Measurements from ENCODE around the gene SAV1. TPM values are rescaled to one million over a fixed set of nuclear protein-coding genes. Genes with fewer than 3 reads are reported as not detected.

The SAV1 gene
- total and polyA plus RNA-seq, 5 experiments from 2014 or later, result 5.7 to 11.0 (median 7.2) TPM

DNA sequence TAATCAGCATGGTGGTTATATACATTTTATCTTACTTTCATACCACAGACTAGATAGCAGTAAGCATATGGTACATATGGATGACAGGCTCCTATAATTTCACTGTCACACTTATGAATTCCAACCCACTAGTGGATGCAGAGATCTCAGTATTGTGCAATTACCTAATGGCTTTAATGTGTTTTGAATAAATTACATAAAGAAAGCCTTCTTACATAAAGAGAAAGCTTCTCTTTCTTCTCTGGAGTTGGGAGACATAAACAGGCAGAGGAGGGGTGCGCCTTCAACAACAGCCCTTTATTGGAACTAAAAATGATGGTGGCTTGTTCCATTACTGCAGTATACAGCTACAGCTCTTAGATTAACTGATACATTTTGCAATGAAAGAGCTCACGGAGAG, 52.6 kb downstream of the SAV1 start:
- ATAC-seq (no peak), DNase-seq (no peak)
- peaks cover 3 to 11% (median 4%) of the 10 kb centered on the region in 3 donors for H3K36me3 Mint-ChIP-seq
- no peak overlapping the region for H3K4me3 Mint-ChIP-seq
- POLR2A ChIA-PET, result no interaction called here
- no peak overlapping the region for H3K27ac Mint-ChIP-seq
- H3K4me1 Mint-ChIP-seq, result no peaks in the 10 kb centered on the region
- no peaks in the 10 kb centered on the region for H3K27me3 Mint-ChIP-seq
- peaks cover 0 to 2% (median 0%) of the 10 kb centered on the region in 9 donors for H3K9me3 Mint-ChIP-seq

DNA sequence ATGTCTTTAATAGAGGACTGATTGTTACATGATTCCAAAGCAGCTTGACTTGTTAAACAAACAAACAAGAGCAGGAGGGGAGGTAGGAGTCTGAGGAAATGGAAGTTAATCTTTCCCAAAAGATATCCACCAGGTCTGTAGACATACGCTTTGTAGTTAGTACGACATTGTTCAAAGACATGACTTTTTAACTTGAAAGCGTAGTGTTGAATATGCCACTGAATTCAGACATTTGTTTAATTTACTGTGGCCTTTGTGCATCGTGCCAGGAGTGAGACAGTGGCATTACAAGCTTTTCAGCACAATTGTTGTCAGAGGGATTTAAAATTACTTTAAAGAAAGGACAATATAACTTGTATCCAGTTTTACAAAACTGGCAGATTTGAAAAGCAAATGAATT, 53.0 kb downstream of the SAV1 start:
- peaks cover 3 to 11% (median 4%) of the 10 kb centered on the region in 3 donors for H3K36me3 Mint-ChIP-seq
- POLR2A ChIA-PET, result no interaction called here
- no peaks in the 10 kb centered on the region for H3K4me1 Mint-ChIP-seq
- H3K27ac Mint-ChIP-seq, result no peak overlapping the region
- H3K4me3 Mint-ChIP-seq, result no peak overlapping the region
- no peaks in the 10 kb centered on the region for H3K27me3 Mint-ChIP-seq
- ATAC-seq (no peak), DNase-seq (no peak)
- H3K9me3 Mint-ChIP-seq, result peaks cover 0 to 2% (median 0%) of the 10 kb centered on the region in 9 donors

DNA sequence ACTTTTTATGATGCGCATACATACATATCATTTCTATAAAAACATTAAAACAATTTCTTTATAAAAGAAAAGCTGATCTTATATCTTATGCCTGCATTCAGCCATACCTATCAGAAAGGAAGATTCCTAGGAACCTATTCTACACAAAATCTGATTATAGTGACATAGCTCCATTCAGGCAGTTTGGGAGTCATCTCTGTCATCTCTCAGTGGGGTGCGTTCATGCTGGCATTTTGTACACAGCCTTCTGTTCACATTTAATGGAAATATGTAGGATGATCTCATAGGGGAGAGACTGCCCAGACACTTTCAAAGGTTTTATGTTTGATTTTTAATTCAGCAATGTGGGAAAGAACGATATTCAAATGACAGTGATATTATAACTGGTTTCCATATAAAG, 55.3 kb downstream of the SAV1 start:
- no peak for DNase-seq
- Mint-ChIP-seq H3K27me3 (no peaks in the 10 kb centered on the region), H3K9me3 (peaks cover 0 to 2% (median 0%) of the 10 kb centered on the region in 9 donors), H3K36me3 (peaks cover 3 to 11% (median 4%) of the 10 kb centered on the region in 3 donors), H3K27ac (no peak overlapping the region), H3K4me1 (no peaks in the 10 kb centered on the region), H3K4me3 (no peak overlapping the region)
- POLR2A ChIA-PET, result no interaction called here
- ATAC-seq, result no peak

DNA sequence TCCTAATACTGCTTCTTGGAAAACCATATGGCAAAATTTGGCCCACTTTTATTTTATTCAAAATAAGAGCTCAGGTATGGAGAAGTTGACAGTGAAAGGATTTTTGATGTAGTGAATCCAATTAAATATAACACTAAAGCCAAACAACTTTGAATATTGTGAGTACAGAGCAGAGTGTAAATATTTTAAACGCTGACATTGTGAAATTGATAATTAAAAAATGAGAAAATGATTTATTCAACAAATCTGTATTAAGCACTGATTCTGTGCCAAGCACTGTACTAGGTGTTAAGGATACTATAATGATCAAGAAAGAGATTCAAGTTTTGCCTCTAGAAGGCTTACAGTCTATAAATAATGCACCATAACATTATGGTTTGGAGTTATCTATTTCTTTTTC, 57.6 kb downstream of the SAV1 start:
- Mint-ChIP-seq H3K4me3 (no peak overlapping the region), H3K27me3 (no peaks in the 10 kb centered on the region), H3K9me3 (no peaks in the 10 kb centered on the region), H3K27ac (no peak overlapping the region), H3K4me1 (no peaks in the 10 kb centered on the region), H3K36me3 (peaks cover 0 to 1% (median under 1%) of the 10 kb centered on the region in 3 donors)
- no peak for DNase-seq
- POLR2A ChIA-PET, result no interaction called here
- ATAC-seq, result no peak

DNA sequence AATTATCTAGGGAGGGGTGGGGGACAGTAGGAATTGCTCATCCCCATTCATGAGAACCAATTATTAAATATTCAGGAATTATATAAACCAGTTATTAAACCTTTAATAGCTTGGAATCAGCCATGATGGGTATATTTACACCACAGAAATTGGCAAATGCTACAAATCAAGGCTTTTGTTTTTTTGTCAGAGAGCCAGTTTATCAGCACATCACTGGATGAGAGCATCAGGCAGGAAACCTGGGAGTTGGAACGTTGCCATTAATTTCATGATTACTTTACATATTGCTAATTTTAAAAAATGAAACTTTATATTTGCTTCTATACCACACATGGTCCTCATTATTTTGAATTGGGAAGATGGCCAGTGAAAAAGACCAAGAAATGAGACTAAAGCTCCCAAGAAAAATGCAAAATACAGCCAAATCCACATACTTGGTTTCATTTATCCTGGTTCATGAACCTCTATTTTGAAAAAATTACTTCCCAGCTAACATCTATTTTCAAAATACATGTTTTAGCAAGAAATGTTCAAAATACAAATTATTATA, 59.7 kb downstream of the SAV1 start:
- POLR2A ChIA-PET, result no interaction called here
- no peaks in the 10 kb centered on the region for H3K9me3 Mint-ChIP-seq
- no peaks in the 10 kb centered on the region for H3K36me3 Mint-ChIP-seq
- no peaks in the 10 kb centered on the region for H3K27me3 Mint-ChIP-seq
- no peaks in the 10 kb centered on the region for H3K4me1 Mint-ChIP-seq
- DNase-seq (no peak), ATAC-seq (no peak)
- H3K27ac Mint-ChIP-seq, result no peak overlapping the region
- H3K4me3 Mint-ChIP-seq, result no peak overlapping the region

GRCh38 chr14:50607761-50608160, 60.3 kb downstream of the SAV1 start:
- Mint-ChIP-seq H3K36me3 (no peaks in the 10 kb centered on the region), H3K4me1 (no peaks in the 10 kb centered on the region), H3K27ac (no peak overlapping the region), H3K9me3 (no peaks in the 10 kb centered on the region), H3K27me3 (no peaks in the 10 kb centered on the region), H3K4me3 (no peak overlapping the region)
- DNase-seq (no peak), ATAC-seq (no peak)
- POLR2A ChIA-PET, result no interaction called here

DNA sequence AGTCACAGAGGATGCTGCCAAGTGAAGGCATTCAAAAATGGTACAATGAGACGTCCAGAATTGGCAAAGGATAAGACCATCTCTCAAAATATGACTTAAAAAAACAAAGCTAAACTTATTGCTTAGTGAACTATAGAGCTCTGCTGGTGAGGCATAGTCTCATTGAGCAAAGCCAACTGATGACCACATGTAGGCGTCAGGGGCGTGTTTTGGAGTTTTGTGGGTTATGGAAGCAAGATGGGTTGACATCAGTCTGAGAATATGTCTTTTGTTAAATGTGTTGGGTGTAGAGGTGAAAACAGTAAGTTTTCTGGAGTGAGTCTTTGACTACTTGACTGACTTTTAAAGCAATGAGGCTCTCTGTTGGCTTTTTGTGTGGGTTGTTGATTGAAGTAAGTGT, 60.9 kb downstream of the SAV1 start:
- H3K27ac Mint-ChIP-seq, result no peak overlapping the region
- no peaks in the 10 kb centered on the region for H3K36me3 Mint-ChIP-seq
- ATAC-seq (no peak), DNase-seq (no peak)
- H3K4me3 Mint-ChIP-seq, result no peak overlapping the region
- POLR2A ChIA-PET, result no interaction called here
- H3K9me3 Mint-ChIP-seq, result no peaks in the 10 kb centered on the region
- H3K27me3 Mint-ChIP-seq, result no peaks in the 10 kb centered on the region
- H3K4me1 Mint-ChIP-seq, result no peaks in the 10 kb centered on the region

GRCh38 chr14:50606468-50606867, 61.6 kb downstream of the SAV1 start:
- Mint-ChIP-seq H3K4me3 (no peak overlapping the region), H3K27me3 (no peaks in the 10 kb centered on the region), H3K9me3 (no peaks in the 10 kb centered on the region), H3K27ac (no peak overlapping the region), H3K36me3 (no peaks in the 10 kb centered on the region), H3K4me1 (no peaks in the 10 kb centered on the region)
- POLR2A ChIA-PET, result no interaction called here
- ATAC-seq, result no peak
- no peak for DNase-seq

- no peak overlapping the region for H3K4me3 Mint-ChIP-seq
- H3K36me3 Mint-ChIP-seq, result no peaks in the 10 kb centered on the region
- H3K4me1 Mint-ChIP-seq, result no peaks in the 10 kb centered on the region
- no peaks in the 10 kb centered on the region for H3K9me3 Mint-ChIP-seq
- ATAC-seq, result no peak
- H3K27me3 Mint-ChIP-seq, result no peaks in the 10 kb centered on the region
- H3K27ac Mint-ChIP-seq, result no peak overlapping the region
- POLR2A ChIA-PET, result no interaction called here
- no peak for DNase-seq
Measured at GRCh38 chr14:50605766-50606165, 62.3 kb downstream of the SAV1 start.

GRCh38 chr14:50603565-50603964, 64.5 kb downstream of the SAV1 start:
- ATAC-seq, result no peak
- POLR2A ChIA-PET, result no interaction called here

DNA sequence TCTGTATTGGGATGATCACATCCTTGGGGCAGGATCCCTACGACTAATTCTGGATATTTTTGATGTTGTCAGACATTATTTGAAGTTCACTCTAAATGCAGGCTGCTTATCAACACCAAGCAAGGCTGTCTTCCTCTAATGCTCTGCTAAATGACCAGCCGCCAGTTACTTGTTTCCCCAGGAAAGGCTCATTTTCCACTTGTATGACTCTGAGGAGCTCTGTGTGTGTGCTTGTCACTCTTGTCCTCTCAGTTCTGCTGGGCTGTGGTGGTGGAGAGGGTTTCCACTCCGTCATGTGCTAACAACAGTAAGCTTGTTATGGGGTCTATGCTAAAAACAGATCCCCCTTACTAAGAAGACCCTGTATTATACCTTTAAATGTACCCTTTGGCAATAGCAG, 66.1 kb downstream of the SAV1 start:
- POLR2A ChIA-PET, result no interaction called here
- ATAC-seq (no peak), DNase-seq (no peak)
- Mint-ChIP-seq H3K4me1 (no peaks in the 10 kb centered on the region), H3K9me3 (no peaks in the 10 kb centered on the region), H3K36me3 (no peaks in the 10 kb centered on the region), H3K27me3 (no peaks in the 10 kb centered on the region), H3K27ac (peak overlapping the region in 1 of 10 donors; percentile 55), H3K4me3 (no peak overlapping the region)

More at GRCh38 chr14:50603565-50603964, 64.5 kb downstream of the SAV1 start:
- no peaks in the 10 kb centered on the region for H3K4me1 Mint-ChIP-seq
- H3K27me3 Mint-ChIP-seq, result no peaks in the 10 kb centered on the region
- no peak overlapping the region for H3K27ac Mint-ChIP-seq
- no peaks in the 10 kb centered on the region for H3K9me3 Mint-ChIP-seq
- no peak for DNase-seq
- no peaks in the 10 kb centered on the region for H3K36me3 Mint-ChIP-seq
- no peak overlapping the region for H3K4me3 Mint-ChIP-seq

DNA sequence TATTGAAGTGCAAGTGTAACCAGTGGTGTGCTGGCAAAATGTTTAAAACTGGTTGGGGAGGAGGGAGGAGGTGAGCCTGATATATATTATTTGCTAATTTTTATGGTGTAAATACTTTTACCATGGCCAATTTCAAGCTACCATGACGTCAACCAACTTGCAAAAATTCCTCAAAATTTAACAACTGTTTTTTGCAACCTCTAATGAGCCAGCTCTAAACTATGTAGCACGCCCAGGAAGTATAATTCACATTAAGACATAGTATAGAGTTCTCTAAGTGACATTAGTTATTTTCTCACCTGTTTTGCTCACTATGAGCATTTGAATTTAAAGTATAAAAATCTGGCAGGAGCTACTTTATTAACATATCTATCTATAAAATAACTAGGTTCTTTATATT, 66.7 kb downstream of the SAV1 start:
- POLR2A ChIA-PET, result no interaction called here

GRCh38 chr14:50600849-50601248, 67.3 kb downstream of the SAV1 start:
- no peak for ATAC-seq
- no peak overlapping the region for H3K27ac Mint-ChIP-seq
- no peak overlapping the region for H3K4me3 Mint-ChIP-seq

More for the DNA sequence above, 66.7 kb downstream of the SAV1 start:
- Mint-ChIP-seq H3K27me3 (no peaks in the 10 kb centered on the region), H3K4me3 (no peak overlapping the region), H3K9me3 (no peaks in the 10 kb centered on the region), H3K36me3 (no peaks in the 10 kb centered on the region), H3K4me1 (no peaks in the 10 kb centered on the region), H3K27ac (no peak overlapping the region)
- DNase-seq (no peak), ATAC-seq (no peak)

GRCh38 chr14:50599700-50600444, 68.2 kb downstream of the SAV1 start:
- POLR2A ChIA-PET, result no interaction called here
- Mint-ChIP-seq H3K4me1 (no peaks in the 10 kb centered on the region), H3K4me3 (no peak overlapping the region), H3K27me3 (no peaks in the 10 kb centered on the region), H3K36me3 (no peaks in the 10 kb centered on the region), H3K9me3 (no peaks in the 10 kb centered on the region), H3K27ac (no peak overlapping the region)
- ATAC-seq (no peak), DNase-seq (peak in 3 of 10 donors; percentile 2 to 6 (median 5))

More at GRCh38 chr14:50600849-50601248, 67.3 kb downstream of the SAV1 start:
- H3K9me3 Mint-ChIP-seq, result no peaks in the 10 kb centered on the region
- H3K36me3 Mint-ChIP-seq, result no peaks in the 10 kb centered on the region
- DNase-seq, result no peak
- POLR2A ChIA-PET, result no interaction called here
- no peaks in the 10 kb centered on the region for H3K4me1 Mint-ChIP-seq
- H3K27me3 Mint-ChIP-seq, result no peaks in the 10 kb centered on the region

Measured in naive thymus-derived CD8-positive, alpha-beta T cell (primary cell).